Retinal pigment epithelial cell (primary cell): ENCODE results near the gene ZNF19.
"Not testable (repeated sequence)": the region's sequence is repeated elsewhere in the genome, so short reads cannot be mapped to it uniquely, and the experiment has no call there.

Experiments used
- DNase-seq: peaks from one replicate; pipeline ENCODE4 v3.0.0-alpha.2; 2010; ENCODE audit warnings: low read depth
- H3K4me3 ChIP-seq: 2 replicates; pipeline ENCODE4 v1.5.1; 2011; ENCODE audit warnings: mild to moderate bottlenecking, low read length, control low read depth, moderate library complexity
- TF ChIP-seq, protein P1 (sequence below): conservative IDR thresholded peaks from 2 replicates; pipeline ENCODE4 v1.5.1; 2011; ENCODE audit warnings: low read depth, low read length, control low read depth, inconsistent platforms

The ZNF19 gene

DNA sequence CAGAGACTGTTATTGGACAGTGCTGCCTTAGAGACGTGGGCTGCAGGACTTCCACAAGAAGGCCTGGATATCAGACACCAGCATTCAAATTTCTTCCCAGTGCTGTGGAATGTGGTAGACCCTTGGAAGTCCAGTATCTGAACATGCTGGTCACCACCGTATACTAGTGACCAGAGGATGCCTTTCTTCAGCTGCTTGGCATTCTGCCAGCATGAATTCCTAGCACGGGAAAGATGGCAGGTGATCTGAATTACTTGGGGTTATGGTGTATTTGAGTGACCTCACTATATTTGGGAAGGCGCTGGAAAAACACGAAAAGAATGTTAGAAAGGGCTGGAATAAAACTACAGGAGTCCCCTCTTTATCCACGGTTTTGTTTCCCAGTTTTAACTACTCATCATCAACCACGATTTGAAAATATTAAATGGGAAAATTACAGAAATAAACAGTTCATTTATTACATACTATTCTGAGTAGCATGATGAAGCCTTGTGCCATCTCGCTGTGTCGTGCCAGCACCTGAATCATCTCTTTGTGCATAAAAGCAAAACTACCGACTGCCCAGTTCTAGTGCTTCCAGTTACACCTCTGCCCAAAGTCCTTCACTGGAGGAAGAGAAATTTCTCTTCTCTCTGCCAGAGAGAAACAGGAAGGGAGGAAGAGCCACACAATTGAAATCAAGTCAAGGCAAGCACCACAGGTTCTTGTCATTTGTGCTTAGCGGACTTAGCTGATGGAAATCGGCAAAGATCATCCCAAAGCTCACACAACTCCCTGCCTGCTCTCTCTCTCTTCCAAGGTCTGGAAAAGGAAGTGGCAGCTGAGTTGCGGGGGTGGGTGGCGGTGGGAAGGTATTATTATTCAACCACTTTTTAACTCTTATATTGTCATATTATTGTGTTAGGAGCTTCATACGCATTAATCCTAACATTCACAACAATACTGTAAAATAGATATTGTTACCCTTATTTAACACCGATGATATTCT is 35.7 kb upstream of the ZNF19 start:
- TF ChIP-seq, protein P1, sequence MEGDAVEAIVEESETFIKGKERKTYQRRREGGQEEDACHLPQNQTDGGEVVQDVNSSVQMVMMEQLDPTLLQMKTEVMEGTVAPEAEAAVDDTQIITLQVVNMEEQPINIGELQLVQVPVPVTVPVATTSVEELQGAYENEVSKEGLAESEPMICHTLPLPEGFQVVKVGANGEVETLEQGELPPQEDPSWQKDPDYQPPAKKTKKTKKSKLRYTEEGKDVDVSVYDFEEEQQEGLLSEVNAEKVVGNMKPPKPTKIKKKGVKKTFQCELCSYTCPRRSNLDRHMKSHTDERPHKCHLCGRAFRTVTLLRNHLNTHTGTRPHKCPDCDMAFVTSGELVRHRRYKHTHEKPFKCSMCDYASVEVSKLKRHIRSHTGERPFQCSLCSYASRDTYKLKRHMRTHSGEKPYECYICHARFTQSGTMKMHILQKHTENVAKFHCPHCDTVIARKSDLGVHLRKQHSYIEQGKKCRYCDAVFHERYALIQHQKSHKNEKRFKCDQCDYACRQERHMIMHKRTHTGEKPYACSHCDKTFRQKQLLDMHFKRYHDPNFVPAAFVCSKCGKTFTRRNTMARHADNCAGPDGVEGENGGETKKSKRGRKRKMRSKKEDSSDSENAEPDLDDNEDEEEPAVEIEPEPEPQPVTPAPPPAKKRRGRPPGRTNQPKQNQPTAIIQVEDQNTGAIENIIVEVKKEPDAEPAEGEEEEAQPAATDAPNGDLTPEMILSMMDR, result no peak
- no peak overlapping the region for H3K4me3 ChIP-seq
- DNase-seq, result no peak

DNA sequence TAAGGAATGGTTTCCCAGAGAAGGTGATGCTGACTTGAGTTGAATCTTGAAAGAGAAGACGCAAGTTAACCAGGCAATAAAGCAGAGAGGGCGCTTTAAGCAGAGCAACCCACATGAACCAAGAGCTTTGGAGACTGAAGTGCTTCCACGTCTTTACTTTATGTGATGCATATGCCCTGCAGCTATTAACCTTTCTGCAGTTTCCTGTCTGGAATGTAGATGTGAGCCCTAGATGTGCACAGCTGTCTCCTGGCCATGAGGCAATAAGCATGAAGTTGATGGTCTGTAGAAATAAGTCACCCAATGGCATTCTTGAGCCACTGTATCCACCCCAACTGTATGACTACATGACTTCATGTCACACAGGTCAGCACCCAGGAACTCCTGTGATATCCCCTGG is 31.4 kb upstream of the ZNF19 start:
- no peak overlapping the region for H3K4me3 ChIP-seq
- TF ChIP-seq, protein P1, result no peak
- no peak for DNase-seq

DNA sequence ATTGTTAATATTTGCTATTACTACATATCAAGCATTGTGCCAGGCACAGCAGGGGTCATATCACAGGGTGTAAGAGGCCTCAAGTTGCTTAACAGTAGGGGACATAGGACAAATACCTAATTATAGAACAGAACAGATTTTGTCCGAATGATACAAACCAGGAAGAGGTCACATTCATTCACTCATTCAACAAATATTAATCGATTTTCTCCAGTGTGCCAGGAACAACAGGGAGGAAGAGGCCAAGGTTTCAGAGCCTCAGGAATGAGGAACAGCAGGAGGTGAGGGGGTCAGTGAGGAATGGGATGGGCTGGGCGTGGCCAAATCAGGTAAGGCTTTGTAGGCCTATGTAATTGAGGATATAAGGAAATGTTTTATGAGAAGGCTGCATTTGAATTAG is 25.9 kb upstream of the ZNF19 start:
- no peak for DNase-seq

DNA sequence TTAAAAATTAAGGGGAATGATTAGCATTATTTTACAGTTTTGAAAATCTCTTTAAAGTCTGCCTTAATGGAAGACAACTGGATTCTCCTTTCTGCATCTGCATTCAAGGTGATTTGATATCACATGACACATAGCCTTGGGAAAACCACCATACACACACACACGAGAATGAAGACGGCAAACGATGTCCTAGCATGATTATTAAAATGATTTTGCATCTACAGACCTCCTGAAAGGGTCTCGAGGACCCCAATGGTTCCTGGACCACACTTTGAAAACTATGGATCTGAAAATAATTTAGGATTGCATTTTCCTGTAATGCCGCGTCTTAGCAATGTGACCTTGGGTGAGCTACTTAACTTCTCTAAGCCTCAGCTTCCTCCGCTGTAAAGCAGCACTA is 25.4 kb upstream of the ZNF19 start:
- no peak overlapping the region for H3K4me3 ChIP-seq
- TF ChIP-seq, protein P1, result no peak
- DNase-seq, result no peak

More for the DNA sequence above, 25.9 kb upstream of the ZNF19 start:
- H3K4me3 ChIP-seq, result no peak overlapping the region
- TF ChIP-seq, protein P1, result no peak

DNA sequence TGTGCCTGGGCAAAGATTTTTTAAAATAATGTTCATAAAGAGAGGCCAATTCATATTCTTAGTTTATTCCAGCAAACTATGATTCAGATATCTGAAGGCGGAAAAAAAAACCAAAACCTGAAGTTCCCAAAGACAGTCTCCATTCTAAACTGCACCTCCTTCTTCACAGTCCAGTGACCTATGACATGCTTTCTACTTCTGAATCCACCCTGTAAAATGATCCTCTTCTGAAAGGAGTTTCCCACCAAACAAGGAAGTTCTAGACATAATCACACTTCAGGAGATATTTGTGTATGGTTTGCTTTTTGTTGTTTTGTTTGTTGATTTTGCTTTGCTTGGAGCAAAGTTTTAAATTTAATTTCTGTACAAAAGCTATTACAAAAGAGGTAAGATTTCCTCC is 24.2 kb upstream of the ZNF19 start:
- TF ChIP-seq, protein P1, result no peak
- DNase-seq, result no peak
- no peak overlapping the region for H3K4me3 ChIP-seq

DNA sequence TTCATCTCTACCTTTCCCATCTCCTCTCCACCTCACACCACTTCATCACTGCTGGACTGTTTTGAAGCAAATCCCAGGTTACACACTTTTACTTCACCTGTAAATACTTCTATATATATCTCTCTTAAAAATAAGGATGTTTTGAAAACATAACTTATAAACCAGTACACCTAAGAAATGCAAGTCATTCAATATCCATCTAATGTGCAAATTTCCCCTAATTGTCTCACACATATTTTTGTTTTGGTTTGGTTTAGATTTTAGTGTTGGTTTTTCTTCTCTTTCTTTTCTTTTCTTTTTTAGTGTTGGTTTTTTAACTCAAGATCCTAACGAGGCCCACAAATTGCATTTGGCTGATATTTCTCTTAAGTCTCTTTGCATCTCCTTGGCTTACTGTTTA is 17.9 kb upstream of the ZNF19 start:
- no peak for DNase-seq
- TF ChIP-seq, protein P1, result no peak
- H3K4me3 ChIP-seq, result no peak overlapping the region

DNA sequence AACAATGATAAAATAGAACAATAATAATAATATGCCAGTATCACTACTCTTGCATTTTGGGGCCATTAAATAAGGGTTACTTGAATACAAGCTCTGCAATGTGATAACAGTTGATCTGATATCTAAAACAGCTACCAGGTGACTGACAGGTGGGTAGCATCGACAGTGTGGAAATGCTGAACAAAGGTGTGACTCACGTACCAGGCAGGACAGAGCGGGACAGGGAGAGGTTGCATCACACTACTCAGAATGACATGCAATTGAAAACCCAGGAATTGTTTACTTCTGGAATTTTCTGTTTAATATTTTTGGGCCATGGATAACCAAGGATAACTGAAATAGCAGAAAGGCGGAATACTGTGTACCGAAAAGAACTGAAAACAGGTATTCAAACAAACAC is 15.8 kb upstream of the ZNF19 start:
- TF ChIP-seq, protein P1, result no peak
- no peak for DNase-seq

DNA sequence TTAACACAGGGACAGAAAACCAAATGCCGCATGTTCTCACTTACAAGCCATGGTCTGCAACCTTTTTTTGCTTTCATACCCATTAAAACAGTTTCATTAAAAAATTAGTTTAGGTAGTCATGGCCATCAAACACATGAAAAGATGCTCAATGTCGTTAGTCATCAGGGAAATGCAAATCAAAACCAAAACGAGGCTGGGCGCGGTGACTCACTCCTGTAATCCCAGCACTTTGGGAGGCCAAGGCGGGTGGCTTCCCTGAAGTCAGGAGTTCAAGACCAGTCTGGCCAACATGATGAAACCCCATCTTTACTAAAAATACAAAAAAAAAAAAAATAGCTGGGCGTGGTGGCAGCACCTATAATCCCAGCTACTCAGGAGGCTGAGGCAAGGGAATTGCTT is 14.9 kb upstream of the ZNF19 start:
- not testable (repeated sequence) for H3K4me3 ChIP-seq

More for the DNA sequence above, 15.8 kb upstream of the ZNF19 start:
- H3K4me3 ChIP-seq, result no peak overlapping the region

More for the DNA sequence above, 14.9 kb upstream of the ZNF19 start:
- DNase-seq, result not testable (repeated sequence)
